MM.1S (cell line): ENCODE data around the gene MICAL2.

Experiments
- DNase-seq: peaks from one replicate; pipeline ENCODE4 v3.0.0-alpha.2; 2015
- H2AFZ ChIP-seq: fragments of 300-600 bp; sonication (generic); 2 replicates; pipeline ENCODE4 v1.6.0; 2016; ENCODE audit warnings: antibody characterized with exemption, low read length
- H3F3A ChIP-seq: fragments of 300-600 bp; sonication (generic); 2 replicates; pipeline ENCODE4 v1.6.1; 2016; ENCODE audit warnings: mild to moderate bottlenecking, antibody characterized with exemption, low read length, moderate library complexity, mixed read lengths; ENCODE audit not compliant: insufficient read depth
- H3K27ac ChIP-seq: fragments of 300-600 bp; sonication (generic); 2 replicates; pipeline ENCODE4 v1.5.1; 2016; ENCODE audit warnings: mild to moderate bottlenecking, low read length
- H3K27me3 ChIP-seq: fragments of 300-600 bp; sonication (generic); replicated peaks from 2 replicates; pipeline ENCODE4 v1.6.0; 2016; ENCODE audit warnings: low read length; ENCODE audit not compliant: insufficient read depth
- H3K36me3 ChIP-seq: fragments of 300-600 bp; sonication (generic); replicated peaks from 2 replicates; pipeline ENCODE4 v1.6.1; 2016; ENCODE audit warnings: mild to moderate bottlenecking, low read length, mixed read lengths; ENCODE audit not compliant: insufficient read depth
- H3K4me1 ChIP-seq: fragments of 300-600 bp; sonication (generic); 2 replicates; pipeline ENCODE4 v1.6.1; 2016; ENCODE audit warnings: low read length, mixed read lengths
- H3K4me2 ChIP-seq: fragments of 300-600 bp; sonication (generic); 2 replicates; pipeline ENCODE4 v1.6.0; 2016; ENCODE audit warnings: low read depth, low read length
- H3K4me3 ChIP-seq: fragments of 300-600 bp; sonication (generic); 2 replicates; pipeline ENCODE4 v1.5.1; 2016; ENCODE audit warnings: low read length, mixed read lengths
- H3K79me2 ChIP-seq: fragments of 300-600 bp; sonication (generic); 2 replicates; pipeline ENCODE4 v1.6.1; 2016; ENCODE audit warnings: mixed run types, low read length, mixed read lengths
- H3K9ac ChIP-seq: fragments of 300-600 bp; sonication (generic); 2 replicates; pipeline ENCODE4 v1.6.1; 2016; ENCODE audit warnings: low read length, mixed read lengths
- H3K9me2 ChIP-seq: fragments of 300-600 bp; sonication (generic); replicated peaks from 2 replicates; pipeline ENCODE4 v1.6.1; 2016; ENCODE audit warnings: mild to moderate bottlenecking, low read length, mixed read lengths; ENCODE audit not compliant: insufficient read depth
- H3K9me3 ChIP-seq: fragments of 300-600 bp; sonication (generic); replicated peaks from 2 replicates; pipeline ENCODE4 v1.6.1; 2016; ENCODE audit warnings: mild to moderate bottlenecking, low read length, mixed read lengths; ENCODE audit not compliant: insufficient read depth
- H4K20me1 ChIP-seq: fragments of 300-600 bp; sonication (generic); 2 replicates; pipeline ENCODE4 v1.6.1; 2016; ENCODE audit warnings: mild to moderate bottlenecking, low read length, moderate library complexity, mixed read lengths; ENCODE audit not compliant: insufficient read depth
- CTCF ChIP-seq: fragments of 300-600 bp; sonication (generic); IDR thresholded peaks from 2 replicates; pipeline ENCODE4 v1.5.1; 2016; ENCODE audit warnings: antibody characterized with exemption, low read length, mixed read lengths
- EZH2 ChIP-seq: fragments of 300-600 bp; sonication (generic); optimal IDR thresholded peaks from 2 replicates; pipeline ENCODE3; 2017; ENCODE audit warnings: low read depth, mild to moderate bottlenecking, antibody characterized with exemption, low read length, mixed read lengths
- EZH2phosphoT487 ChIP-seq: fragments of 300-600 bp; sonication (generic); IDR thresholded peaks from 2 replicates; pipeline ENCODE4 v1.6.1; 2018; ENCODE audit warnings: antibody characterized with exemption, low read length

Gene MICAL2

GRCh38 chr11:12292766-12293165 is 182.4 kb downstream of the MICAL2 start:
- H3K9me2 ChIP-seq = no peaks in the 10 kb centered on the region
- no peak overlapping the region for H2AFZ ChIP-seq
- no peaks in the 10 kb centered on the region for H3K36me3 ChIP-seq
- H3K9me3 ChIP-seq = no peaks in the 10 kb centered on the region
- 0 out of 2 replicates have a peak, but pooled peaks cover 4% of the 10 kb centered on the region for H3K4me1 ChIP-seq
- DNase-seq = no peak
- no peaks in the 10 kb centered on the region for H4K20me1 ChIP-seq
- no peak overlapping the region for H3K4me3 ChIP-seq
- no peaks in the 10 kb centered on the region for H3K79me2 ChIP-seq
- H3K4me2 ChIP-seq = no peak overlapping the region
- H3K27me3 ChIP-seq = no peaks in the 10 kb centered on the region
- H3F3A ChIP-seq = no peaks in the 10 kb centered on the region
- H3K9ac ChIP-seq = no peak overlapping the region
- H3K27ac ChIP-seq = no peak overlapping the region
- no peak for TF ChIP-seq CTCF
- no peak for TF ChIP-seq EZH2
- no peak for TF ChIP-seq EZH2phosphoT487

- no peaks in the 10 kb centered on the region for H4K20me1 ChIP-seq
- no peak for DNase-seq
- no peaks in the 10 kb centered on the region for H3K9me3 ChIP-seq
- no peaks in the 10 kb centered on the region for H3K79me2 ChIP-seq
- H3K27me3 ChIP-seq = no peaks in the 10 kb centered on the region
- H3F3A ChIP-seq = no peaks in the 10 kb centered on the region
- no peak for TF ChIP-seq EZH2phosphoT487
- no peak for TF ChIP-seq EZH2
- no peak for TF ChIP-seq CTCF
- H3K27ac ChIP-seq = no peak overlapping the region
- no peak overlapping the region for H2AFZ ChIP-seq
- no peaks in the 10 kb centered on the region for H3K36me3 ChIP-seq
- H3K4me1 ChIP-seq = 0 out of 2 replicates have a peak, but pooled peaks cover 4% of the 10 kb centered on the region
- no peak overlapping the region for H3K9ac ChIP-seq
- H3K9me2 ChIP-seq = no peaks in the 10 kb centered on the region
- no peak overlapping the region for H3K4me3 ChIP-seq
- no peak overlapping the region for H3K4me2 ChIP-seq
These were observed 183.1 kb downstream of the MICAL2 start for GRCh38 chr11:12293486-12293885.

- Histone ChIP-seq H3K4me3 (no peak overlapping the region), H3K79me2 (no peaks in the 10 kb centered on the region), H3K36me3 (no peaks in the 10 kb centered on the region), H3K4me2 (no peak overlapping the region), H3K27ac (no peak overlapping the region), H3K9ac (no peak overlapping the region), H2AFZ (no peak overlapping the region), H3K9me2 (no peaks in the 10 kb centered on the region), H4K20me1 (no peaks in the 10 kb centered on the region), H3K4me1 (0 out of 2 replicates have a peak, but pooled peaks cover 4% of the 10 kb centered on the region), H3K27me3 (no peaks in the 10 kb centered on the region), H3F3A (no peaks in the 10 kb centered on the region), H3K9me3 (no peaks in the 10 kb centered on the region)
- DNase-seq = no peak
- TF ChIP-seq EZH2phosphoT487 = no peak
- no peak for TF ChIP-seq CTCF
- TF ChIP-seq EZH2 = no peak
These were observed 184.2 kb downstream of the MICAL2 start for GRCh38 chr11:12294613-12295012.
